KG1 (cell line): Measurements from ENCODE around the gene ZNF791.
"Not testable (repeated sequence)": the region's sequence is repeated elsewhere in the genome, so short reads cannot be mapped to it uniquely, and the experiment has no call there.

Experiments used
- DNase-seq: peaks from one replicate; lab custom pipeline; 2025; lab: John Stamatoyannopoulos, UW

ZNF791 gene

GRCh38 chr19:12629215-12629614 is 18.5 kb downstream of the ZNF791 start:
- no peak for DNase-seq

DNA sequence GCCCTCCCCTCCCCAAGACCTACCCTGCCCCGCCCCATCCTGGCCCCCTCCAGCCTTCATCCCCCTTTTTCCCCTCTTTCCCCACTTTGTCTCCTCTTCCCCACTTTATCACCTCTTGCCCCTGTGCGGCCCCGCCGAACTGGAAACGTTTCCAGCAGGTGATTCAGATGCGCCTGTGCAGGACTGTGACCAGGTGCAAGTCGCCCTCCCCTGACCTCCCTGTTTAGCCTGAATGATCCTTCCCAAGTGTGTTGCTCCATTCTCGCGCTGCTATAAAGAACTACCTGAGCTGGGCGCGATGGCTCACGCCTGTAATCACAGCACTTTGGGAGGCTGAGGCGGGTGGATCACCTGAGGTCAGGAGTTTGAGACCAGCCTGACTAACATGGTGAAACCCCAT is 25.9 kb downstream of the ZNF791 start:
- DNase-seq = no peak

GRCh38 chr19:12638611-12639182 is 28.0 kb downstream of the ZNF791 start:
- DNase-seq = no peak

- DNase-seq = peak; percentile 43
These were observed 29.3 kb downstream of the ZNF791 start for GRCh38 chr19:12639901-12640613.

DNA sequence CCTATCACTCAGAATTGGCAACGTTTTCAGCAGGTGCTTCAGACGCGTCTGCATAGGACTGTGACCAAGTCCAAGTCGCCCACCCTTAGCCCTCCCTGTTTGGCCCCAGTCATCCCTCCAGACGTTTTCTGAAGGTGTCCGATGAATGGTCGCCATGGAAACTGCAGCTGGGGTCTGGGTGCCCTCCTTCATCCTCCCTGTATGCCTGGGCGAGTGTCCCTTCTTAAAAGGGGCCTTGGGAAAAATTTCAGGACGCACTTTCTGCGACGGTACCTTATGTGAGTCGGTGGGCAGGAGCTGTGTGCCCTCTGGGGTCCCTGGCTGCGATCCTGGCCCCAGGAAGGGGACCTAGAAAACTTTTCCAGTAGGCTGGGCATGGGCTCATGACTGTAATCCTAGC is 30.7 kb downstream of the ZNF791 start:
- DNase-seq = no peak

DNA sequence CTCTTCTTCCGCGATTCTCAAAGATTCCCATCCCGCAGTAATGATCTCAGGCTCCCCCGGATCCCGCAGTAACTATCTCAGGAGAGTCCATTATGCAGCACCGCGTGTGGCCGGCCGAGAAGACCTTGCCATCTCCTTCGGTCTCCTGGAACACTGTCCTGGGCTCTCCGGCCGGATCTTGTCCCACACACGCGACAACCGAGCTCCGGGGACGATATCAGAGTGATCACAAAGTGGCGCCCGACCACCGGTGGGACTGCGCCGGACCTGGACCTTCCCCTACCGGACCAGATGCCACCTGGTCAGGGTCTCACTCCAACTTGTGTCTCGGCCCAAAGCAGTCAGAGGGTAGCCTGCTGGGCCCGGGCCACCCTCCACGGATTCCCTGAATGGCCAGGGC is 31.8 kb downstream of the ZNF791 start:
- no peak for DNase-seq

- not testable (repeated sequence) for DNase-seq
These were observed 33.0 kb downstream of the ZNF791 start for GRCh38 chr19:12643716-12644115.

- no peak for DNase-seq
These were observed 35.8 kb downstream of the ZNF791 start for GRCh38 chr19:12646551-12646950.

DNA sequence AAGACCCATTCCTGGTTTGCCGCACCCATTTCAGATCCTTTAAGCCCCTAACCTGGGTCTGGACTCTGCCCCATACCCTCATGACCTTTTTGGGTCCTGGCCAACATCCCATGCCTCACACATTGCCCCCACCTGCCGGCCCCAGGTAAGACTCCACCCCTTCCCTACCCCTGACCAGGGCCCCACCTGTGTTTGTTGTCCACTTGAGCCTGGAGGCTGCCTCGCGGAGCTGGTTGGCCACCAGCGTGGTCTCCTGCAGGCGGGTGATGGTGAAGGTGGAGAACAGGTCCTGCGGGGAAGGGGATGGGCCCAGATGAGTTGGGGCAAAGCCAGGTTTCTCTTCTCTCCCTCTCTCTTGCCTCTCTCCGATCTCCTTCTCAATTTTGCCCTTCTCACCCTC is 36.3 kb downstream of the ZNF791 start:
- no peak for DNase-seq

- no peak for DNase-seq
These were observed 36.9 kb downstream of the ZNF791 start for GRCh38 chr19:12647490-12648071.

GRCh38 chr19:12648088-12648487 is 37.4 kb downstream of the ZNF791 start:
- DNase-seq = no peak

- no peak for DNase-seq
These were observed 39.2 kb downstream of the ZNF791 start for GRCh38 chr19:12649941-12650340.

DNA sequence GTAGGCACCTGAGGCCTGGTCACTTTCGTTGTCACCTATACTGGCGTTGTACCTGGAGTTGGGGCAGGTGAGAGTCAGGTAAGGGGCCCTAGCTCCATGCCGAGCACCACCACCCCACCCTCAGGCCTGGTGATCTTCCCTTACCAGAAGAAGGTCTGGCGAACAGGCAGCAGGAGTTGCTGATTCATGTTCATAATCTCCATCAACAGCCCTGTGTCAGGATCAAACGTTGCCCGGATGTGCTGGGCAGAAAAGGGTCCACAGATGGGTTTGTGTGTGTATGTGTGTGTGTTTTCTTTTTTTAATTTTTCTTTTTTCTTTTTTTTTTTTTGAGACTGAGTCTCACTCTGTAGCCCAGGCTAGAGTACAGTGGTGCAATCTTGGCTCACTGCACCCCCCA is 41.5 kb downstream of the ZNF791 start:
- no peak for DNase-seq

DNA sequence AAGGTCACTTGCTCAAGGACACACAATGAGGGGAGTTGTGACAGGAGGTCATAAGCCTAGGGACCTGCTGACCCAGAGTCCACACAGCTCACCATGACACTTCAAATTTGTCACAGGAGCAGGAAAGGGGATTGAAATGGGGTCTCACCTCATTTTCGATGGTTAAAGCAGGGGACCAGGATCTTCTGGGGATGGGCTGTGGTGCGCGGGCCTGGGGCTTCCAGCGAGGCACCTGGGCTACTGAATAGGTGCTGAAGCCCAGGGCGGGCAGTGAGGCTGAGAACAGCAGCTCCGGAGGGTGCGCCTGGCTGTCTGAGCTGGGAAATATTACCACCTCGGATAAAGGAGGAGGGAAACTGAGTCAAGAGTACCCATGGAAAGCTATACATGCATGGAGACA is 44.8 kb downstream of the ZNF791 start:
- no peak for DNase-seq

DNA sequence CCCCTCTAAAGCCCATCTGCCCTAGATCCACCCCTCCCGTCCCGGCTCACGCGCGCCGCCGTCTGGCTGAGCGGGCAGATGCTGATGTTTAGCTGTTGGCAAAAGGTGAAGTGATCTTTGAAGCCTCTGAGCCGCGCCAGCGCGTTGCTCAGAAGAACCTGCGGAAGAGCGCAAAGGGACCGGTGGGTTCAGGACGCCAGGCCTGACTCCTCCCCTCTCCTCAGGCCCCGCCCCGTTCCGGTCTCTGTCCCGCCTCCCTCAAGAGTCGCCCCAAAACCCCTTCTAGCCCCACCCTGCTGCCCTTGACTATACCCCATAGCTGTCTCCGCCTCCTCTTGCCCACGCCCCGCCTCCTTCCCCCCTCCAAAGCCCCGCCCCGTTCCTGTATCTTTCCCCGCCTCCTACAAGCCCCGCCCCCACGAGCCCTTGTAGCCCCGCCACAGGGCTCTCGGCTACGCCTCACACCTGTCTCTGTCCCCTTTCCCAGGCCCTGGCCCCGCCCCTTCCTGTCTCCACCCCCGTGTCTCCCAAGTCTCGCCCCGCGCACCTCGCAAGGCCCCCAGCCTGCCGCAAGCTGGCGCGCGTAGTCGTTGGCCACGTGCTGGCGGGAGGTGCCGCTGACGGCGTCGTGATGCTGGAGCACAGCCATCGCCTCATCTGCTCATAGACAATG is 46.3 kb downstream of the ZNF791 start:
- no peak for DNase-seq

- no peak for DNase-seq
These were observed 47.2 kb downstream of the ZNF791 start for GRCh38 chr19:12657966-12658365.

DNA sequence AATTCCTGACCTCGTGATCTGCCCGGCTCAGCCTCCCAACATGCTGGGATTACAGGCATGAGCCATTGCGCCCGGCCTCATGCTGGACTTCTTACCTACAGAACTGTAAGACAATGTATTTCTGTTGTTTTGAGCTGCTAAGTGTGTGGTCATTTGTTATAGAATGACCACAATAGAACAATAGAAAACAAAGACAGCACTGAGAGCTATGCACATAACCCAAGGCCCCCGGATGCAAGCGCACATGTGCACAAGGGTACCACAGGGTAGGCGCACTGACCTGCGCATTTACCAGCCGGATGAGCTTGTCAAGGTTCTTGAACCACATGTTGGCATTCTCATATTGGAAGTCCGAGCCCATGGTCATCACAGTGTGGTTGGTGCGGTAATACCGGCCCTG is 50.3 kb downstream of the ZNF791 start:
- DNase-seq = no peak

DNA sequence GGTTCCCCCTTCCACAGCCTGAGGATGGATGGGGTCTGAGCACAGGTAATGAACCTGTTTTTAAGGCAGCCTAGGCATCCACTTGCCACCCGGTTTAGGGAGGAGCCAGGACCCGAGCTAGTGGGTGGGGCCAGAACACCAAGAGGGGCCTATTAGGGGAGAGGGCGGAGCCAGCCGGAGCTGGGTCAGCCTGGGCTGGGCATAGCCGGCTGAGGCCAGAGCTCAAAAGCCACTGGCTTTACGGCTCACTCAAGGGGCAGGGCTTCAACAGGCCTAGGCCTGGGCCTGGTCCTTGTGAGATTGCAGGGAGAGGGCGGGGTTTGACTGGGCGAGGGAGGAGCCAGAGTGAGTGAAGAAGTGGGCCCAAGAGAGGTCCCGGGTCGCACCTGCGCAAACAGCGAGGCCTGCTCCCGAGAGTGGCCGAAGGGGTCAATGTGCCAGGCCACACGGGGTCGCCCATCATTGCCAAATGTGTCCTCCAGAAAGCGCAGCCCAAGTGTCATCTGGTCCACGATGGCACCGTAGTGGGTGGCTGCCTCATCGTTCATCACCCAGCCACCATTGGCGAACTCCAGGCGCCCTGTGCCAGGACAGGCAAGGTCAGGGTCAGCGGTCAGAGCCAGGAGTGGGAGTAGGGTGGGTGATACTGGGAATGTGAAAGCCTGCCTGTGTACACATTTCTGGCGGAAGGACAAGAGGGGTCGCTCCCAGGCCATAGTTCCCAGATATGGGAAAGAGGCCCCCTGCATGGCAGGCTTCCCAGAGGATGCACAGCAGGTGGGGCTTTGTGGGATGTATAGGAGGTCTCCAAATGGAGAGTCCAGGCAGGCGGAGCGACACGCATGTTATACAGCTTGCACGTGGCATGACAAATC is 53.9 kb downstream of the ZNF791 start:
- DNase-seq = no peak

DNA sequence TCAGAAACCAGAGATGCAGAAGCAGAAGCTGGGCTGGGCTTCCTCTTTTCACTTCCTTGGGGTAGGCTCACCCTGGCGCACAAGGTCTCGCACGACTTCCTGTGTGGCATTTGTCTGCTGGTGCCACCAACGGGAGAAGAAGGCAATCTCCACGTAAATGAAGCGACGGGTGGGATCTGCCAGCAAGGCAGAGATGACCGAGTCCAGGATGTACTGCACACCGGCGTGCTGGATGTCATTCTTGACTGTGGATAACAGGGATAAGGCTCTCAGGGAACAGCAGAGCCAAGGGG is 54.5 kb downstream of the ZNF791 start:
- DNase-seq = peak; percentile 82

DNA sequence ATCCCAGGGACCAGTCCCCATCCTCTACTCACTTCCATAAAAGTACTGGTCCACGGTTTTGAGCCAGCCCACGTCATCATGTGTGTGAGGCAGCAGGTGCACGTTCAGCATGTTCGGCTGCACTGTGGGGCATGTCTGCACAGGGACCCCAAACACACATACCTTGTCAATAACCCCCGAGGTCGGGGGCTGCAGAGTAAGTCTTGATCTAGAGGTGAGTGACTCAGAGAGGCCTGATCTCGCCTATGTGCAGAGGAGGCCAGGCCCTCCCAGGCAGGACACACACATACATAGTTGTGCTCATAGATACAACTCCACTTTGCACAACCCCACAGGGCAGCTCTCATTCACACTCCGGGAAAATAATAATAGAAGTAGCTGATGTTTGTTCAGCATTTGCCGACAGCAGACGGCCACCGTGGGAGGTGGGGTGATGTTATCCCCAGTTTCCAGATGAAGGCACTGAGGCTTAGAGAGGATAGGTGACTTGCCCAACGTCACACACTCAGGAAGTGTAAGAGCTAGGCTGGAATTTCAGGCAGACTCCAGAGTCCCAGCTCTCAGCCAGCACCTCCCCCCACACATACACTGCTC is 55.0 kb downstream of the ZNF791 start:
- DNase-seq = no peak

DNA sequence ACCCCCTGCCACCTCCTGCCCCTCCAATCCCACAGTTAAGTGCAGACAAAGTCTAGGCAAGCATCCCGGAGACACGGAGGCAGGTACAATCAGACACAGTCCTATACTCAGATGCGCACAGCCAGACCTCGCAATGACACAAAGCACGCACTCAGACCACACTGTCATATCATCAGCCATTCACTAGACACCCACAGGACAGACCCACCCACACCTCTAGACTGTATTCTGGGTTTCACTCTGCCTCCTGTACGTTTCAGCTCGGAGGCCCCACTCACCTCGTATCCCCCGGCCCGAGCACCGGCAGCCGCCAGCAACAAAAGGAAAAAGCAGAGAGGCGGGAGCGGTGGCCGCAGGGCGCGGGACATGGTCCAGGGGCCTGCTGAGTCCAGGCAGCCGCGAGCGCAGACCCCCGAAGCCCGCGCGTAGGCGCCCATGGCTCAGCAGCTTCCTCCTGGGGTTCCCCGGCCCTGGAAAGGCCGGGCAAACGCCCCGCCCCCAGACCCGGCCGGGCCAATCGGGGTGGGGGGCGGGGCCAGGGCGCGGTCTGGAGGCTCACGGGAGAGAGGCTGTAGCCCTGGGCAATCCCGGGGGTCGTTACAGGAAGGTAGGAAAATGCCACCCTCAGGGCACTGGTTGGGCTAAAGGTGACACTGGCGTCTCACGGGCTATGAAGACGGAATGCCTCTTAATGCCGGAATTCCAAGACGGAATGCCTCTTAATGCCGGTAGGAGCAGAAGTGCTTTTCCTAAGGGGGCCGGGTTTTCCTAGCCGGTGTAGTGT is 55.7 kb downstream of the ZNF791 start, which contains the start of the genes MAN2B1 and WDR83:
MAN2B1 (minus strand) TSS at position 478 of the 784 bp plus-strand sequence; CDS start at position 437, 41 bp downstream.
WDR83 (plus strand) TSS at position 543 of the 784 bp plus-strand sequence. CDS start 2,984 bp downstream, outside the sequence.
- peak; percentile 46 for DNase-seq
